Stimulated activated CD8-positive, alpha-beta memory T cell treated with anti-CD3 and anti-CD28 coated beads, Interleukin-15, amount 100 ng/mL, for 48 hours (primary cell): Measurements from ENCODE around the gene AK8.

Source experiments
- DNase-seq, 2 donors: peaks; one replicate each; pipeline ENCODE4 v3.0.0-alpha.2; 2020; ENCODE audit warnings: low read depth in 2 of 2

The AK8 gene

GRCh38 chr9:132877824-132878694 is at the start of gene AK8:
Gene AK8 (minus strand): TSS chr9:132878284. CDS start chr9:132878255, 29 bp downstream.
- DNase-seq, result peak; percentile 63 to 71

- DNase-seq, result no peak
Measured at GRCh38 chr9:132927704-132928103, 49.6 kb upstream of the AK8 start.

- no peak for DNase-seq
Measured at GRCh38 chr9:132923346-132923902, 45.3 kb upstream of the AK8 start.

DNA sequence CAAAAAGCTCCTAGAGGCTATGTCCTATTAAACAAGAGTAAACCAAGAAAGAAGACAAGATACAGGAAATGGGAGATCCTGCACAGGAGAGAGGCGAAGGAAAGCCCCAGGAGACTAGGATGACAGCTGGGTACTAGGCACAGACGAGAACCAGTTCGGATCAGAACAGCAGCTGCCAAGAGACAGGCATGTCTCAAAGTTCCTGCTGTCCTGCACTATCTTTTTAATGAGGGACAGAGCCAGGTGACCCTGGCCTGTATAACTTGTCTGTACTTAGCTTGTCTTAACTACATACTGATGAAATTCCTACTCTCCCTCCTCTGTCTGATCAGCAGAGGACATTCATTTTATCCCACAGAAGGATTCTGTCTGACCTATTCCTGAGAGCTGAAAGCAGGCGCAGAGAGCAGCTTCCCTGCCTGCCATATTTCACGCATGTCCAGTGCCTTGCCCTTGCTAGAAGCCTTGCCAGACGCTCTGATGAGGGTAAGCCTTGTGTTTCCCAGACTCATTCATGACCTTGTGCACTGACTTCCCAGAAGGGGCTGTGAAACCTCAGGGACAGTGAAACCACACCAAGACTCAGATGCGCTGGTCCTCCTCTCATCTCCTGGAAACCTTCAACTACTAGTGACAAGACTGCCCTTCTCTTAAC is 41.7 kb upstream of the AK8 start:
- DNase-seq, result no peak

- no peak for DNase-seq
Measured at GRCh38 chr9:132914924-132915323, 36.8 kb upstream of the AK8 start.

DNA sequence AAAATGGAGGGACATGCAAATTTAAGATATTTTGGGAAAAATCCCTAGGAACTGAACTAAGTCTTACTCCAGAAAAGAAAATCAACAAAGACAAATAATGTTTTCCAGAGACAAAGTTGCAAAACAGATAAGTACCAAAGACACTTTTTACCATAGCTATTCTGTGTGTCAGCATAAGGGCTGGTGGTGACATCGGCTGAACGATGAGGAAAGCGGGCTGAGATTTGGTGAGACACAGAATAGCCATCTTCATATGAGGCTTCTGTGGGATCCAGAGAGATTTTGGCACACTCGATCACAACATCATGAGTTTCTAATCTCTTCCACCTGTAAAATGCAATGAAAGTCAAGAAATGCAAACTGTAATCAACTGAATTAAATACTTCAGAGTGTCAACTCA is 34.0 kb upstream of the AK8 start:
- DNase-seq, result no peak

- DNase-seq, result no peak
Measured at GRCh38 chr9:132910376-132910775, 32.3 kb upstream of the AK8 start.

GRCh38 chr9:132909311-132909710 is 31.2 kb upstream of the AK8 start:
- DNase-seq, result no peak

- no peak for DNase-seq
Measured at GRCh38 chr9:132908635-132909034, 30.6 kb upstream of the AK8 start.

GRCh38 chr9:132905726-132906125 is 27.6 kb upstream of the AK8 start:
- no peak for DNase-seq

GRCh38 chr9:132903574-132904492 is 25.7 kb upstream of the AK8 start:
- no peak for DNase-seq

- DNase-seq, result peak; percentile 42 to 46
Measured at GRCh38 chr9:132901858-132902831, 24.1 kb upstream of the AK8 start.

- no peak for DNase-seq
Measured at GRCh38 chr9:132898051-132898450, 20.0 kb upstream of the AK8 start.

DNA sequence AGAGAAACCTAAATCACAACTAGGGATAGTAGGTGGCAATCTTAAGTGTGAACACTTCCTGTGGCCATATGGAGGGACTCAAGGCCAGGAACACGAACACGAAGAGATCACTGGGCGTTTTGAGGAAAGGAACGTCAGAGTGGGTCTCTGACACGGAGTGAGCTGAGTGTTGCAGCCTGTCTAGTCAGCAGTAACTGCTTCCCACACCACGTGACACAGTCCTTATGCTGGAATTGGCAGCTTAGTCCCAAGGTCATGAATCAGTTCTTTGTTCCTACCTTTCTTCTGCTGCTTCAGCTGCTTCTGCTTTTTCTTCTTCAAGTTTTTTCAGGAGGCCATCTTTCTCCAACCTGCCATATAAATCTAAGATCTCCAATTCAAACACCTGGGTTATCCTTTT is 18.8 kb upstream of the AK8 start:
- DNase-seq, result no peak

DNA sequence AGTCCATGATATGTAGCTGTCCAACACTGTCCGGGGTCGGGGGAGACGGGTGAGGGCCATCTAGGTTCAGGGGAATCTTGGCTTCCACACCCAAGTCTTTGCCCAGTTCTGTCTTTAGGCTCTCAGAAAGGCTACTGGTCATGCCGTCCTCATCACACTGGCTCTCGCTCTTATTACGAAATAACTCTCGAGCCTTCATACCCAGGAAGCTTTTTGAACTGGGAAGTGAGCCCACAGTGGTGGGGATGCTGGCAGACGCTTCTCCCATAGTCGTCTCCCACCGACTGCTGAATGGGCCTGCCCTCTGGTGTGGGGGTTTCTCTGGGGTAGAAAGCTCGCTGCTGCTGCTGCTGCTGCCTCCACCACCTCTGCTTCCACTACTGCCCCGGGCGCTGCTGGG is 18.2 kb upstream of the AK8 start:
- no peak for DNase-seq

DNA sequence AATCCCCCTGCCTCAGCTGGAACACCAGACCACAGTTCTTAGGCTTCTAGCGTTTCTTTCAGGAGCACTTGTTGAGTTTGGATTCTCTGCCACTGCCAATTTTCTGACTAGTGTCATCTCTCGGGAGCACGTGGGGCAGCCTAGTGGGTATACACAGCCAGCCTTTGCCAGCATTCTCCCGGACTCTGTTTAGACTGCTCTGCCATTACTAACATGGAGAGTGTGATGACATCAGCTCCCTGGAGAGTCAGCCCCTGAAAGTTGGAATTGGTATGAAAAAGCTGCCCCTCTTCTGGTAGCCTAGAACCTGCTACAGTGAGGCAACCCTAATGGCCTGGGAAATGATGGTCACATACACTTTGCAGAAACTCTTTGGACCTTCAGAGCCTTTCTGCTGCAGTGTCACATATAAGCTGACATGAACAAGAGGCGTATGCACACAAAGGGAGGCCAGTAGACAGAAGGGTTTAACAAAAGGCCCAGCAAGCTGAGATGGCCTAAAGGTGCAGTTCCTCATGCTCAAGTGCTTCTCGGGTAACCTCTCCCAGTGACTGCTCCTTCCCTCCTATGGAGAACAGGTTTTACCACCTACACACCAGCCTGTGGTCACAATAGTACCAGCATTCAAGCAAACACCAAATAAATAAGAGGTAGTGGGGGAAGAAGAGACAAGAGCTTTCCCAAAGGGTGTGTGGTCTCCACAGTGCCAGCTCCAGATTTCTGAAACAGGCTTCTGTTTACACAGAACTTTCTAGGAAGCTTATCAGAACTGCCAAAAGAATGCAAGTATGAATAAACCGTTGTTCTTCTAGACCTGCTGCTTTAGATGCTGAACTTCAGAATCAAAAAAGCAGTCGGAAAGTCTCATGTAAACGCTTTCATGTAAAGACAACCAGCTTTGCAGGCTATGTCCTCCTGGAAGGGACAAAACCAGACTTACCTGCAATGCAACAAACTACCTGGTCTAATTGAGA is 17.1 kb upstream of the AK8 start:
- no peak for DNase-seq

DNA sequence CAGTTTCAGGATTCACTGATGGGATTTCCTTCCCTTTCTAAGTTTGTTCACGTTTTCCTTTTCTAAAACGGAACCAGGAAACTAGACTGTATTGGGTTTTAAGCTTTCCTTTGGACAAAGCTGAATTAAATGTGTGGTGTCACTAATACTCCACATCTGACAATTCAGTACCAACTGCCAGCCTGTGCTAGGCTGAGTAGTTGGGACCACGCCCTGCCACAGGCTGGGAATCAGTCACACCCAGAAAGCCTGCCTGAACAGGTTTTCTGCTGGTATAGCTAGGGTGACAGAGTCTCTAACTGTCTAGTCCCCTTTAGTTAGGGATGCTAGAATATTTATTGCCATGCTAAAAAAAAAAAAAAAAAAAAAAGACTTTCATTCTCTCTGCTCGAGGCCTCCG is 16.3 kb upstream of the AK8 start:
- DNase-seq, result no peak

DNA sequence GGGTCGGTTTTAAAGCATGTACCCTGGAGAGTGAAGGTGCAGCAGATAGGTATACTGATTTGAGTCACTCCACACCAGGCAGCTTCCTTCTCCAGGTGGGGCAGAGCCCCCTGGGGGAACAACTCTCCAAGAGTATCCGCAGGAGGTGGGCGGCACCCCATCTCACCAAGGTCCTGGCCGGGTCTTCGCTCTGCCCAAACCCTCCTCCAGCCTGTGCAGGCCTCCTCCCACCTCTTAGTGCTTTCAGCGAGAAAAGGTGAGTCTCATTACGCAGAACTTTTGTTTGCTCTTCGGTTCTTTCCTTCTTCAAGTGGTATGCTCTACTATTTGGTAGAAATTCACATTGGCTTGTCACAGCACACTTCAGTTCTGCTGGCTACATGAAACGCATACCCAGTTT is 14.3 kb upstream of the AK8 start:
- no peak for DNase-seq

- DNase-seq, result no peak
Measured at GRCh38 chr9:132888151-132888550, 10.1 kb upstream of the AK8 start.
